NCI-H226 (cell line): ENCODE data around the gene SIGLEC9.

Source experiments
- DNase-seq: peaks from one replicate; pipeline ENCODE4 v3.0.0-alpha.2; 2015

The SIGLEC9 gene

GRCh38 chr19:51147663-51148062 is 23.0 kb downstream of the SIGLEC9 start:
- DNase-seq: no peak

DNA sequence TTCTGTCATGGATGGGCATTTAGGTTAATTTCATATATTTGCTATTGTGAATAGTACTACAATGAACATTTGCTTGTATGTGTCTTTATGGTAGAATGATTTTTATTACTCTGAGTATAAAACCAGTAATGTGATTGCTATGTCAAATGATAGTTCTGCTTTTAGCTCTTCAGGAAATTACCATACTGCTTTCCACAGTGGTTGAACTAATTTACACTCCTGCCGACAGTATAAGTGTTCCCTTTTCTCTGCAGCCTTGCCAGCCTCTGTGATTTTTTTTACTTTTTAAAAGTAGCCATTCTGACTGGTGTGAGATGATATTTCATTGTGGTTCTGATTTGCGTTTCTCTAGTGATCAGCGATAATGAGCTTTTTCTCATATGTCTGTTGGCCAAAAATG is 23.9 kb downstream of the SIGLEC9 start:
- DNase-seq: no peak

GRCh38 chr19:51150627-51151026 is 25.9 kb downstream of the SIGLEC9 start:
- no peak for DNase-seq

DNA sequence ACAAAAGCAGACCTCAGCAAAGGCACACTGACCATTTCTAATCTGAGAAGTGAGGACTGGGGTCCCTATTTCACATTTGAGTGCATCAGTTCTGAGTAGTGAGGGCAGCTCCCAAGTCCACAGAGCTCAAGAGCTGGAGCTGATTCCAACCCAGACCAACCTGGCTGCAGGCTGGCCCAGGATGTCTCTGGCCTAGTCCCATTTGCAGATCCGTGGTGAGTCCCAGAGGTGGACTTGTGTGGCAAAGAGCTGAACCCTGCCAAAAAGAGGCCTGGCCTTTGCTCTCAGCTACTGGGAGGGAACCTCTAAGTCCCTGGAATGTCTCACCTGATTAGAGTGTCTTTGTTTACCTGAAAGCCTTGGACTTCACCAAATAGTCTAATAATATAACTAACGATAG is 32.0 kb downstream of the SIGLEC9 start:
- DNase-seq: no peak

- DNase-seq: no peak
Measured at GRCh38 chr19:51157265-51157664, 32.6 kb downstream of the SIGLEC9 start.

- DNase-seq: no peak
Measured at GRCh38 chr19:51158474-51159129, 33.9 kb downstream of the SIGLEC9 start.

DNA sequence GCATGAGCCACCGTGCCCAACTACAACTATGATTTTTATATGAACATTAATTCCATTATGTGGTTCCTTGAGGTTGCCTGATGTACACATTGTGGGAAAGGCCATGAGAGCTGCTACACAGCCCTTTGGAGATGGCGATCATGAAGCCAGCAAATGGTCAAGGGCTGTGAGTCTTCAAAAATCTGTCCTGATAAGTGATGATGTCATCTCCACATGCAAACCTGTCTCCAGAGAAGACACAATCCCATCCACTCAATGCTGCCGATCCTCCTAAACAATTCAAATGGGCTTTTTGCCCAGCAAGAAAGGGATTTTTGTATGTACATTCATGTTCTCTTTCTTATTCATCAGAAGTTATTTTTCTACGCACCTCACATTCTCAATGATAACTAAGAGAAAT is 35.0 kb downstream of the SIGLEC9 start:
- DNase-seq: no peak

GRCh38 chr19:51161266-51161665 is 36.6 kb downstream of the SIGLEC9 start:
- DNase-seq: no peak

DNA sequence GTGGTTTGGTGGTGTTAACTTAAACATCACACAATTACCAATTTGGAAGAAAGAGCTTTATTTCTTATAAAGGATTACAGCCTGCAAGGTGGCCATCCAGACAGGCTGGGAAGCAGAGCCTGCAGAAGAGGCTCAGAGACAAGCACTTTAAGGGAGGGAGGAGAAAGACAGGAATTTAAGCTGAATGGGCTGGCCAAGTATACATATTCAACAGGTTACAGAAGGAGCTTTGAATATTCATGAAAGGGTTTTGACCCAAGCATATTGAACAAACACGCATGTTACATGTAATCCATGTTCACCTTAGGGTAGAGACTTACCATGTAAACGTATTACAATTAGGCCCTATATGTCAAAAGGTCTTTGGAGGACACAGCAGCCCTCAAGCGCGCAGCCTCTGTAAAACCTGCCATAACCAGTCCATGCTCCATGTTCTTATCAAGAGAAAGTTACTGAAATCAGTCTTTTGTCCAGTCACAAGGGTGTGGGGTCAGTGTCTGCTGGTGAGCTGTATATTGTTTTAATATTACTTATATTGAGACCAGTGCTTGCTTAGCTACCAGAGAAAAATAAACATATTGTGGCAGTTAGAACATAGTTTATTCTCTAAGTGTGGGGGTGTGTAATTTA is 37.3 kb downstream of the SIGLEC9 start:
- no peak for DNase-seq

- DNase-seq: no peak
Measured at GRCh38 chr19:51163257-51163656, 38.6 kb downstream of the SIGLEC9 start.

- DNase-seq: no peak
Measured at GRCh38 chr19:51164215-51164614, 39.5 kb downstream of the SIGLEC9 start.

DNA sequence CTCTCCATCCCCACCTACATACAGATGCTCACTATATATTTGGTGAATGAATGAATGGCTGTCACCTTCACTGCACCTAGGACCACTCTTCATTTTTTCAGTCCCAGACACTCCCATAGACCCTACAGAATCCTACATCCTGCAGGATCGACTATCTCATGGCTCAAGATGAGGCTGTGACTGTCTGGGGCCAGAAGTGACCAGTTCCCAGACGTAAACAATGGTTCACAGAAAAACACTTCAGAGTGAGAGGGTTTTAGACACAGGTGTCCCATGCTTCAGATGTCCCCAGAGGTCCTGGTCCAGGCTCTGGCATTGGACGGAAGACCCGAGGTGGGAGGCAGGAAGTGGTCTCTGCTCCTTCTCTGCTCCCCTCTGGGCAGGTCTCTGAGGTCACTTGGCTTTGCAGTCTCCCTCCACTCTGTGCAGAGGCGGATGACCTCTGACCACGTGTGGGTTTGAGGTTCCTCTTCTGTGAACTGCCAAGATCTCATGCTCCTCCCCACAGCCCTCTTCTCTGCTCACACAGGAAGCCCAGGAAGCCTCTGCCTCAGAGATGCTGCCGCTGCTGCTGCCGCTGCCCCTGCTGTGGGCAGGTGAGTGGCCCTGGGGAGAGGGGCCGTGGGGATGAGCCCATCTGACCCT is 42.3 kb downstream of the SIGLEC9 start:
- no peak for DNase-seq

DNA sequence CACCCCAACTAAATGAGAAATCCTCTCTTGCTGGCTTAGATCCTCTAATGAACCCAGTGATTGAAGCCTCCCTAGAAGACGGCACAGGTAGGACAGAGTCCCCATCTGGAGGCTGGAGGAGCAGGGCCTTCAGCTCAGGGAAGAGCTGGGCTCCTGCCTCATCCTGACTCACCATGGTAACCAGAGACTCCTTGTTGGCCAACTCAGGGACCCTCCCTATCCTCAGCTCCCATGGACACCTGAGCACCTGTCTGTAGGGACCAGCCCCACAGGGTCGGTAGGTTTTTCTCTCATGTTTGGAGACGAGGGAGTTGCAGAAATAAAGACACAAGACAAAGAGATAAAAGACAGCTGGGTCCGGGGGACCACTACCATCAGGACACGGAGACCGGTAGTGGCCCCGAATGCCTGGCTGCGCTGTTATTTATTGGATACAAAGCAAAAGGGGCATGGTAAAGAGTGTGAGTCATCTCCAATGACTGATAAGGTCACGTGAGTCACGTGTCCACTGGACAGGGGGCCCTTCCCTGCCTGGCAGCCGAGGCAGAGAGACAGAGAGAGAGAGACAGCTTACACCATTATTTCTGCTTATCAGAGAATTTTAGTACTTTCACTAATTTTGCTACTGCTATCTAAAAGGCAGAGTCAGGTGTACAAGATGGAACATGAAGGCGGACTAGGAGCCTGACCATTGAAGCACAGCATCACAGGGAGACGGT is 44.0 kb downstream of the SIGLEC9 start:
- no peak for DNase-seq

GRCh38 chr19:51169283-51169918 is 44.7 kb downstream of the SIGLEC9 start:
- peak; percentile 43 for DNase-seq

- DNase-seq: no peak
Measured at GRCh38 chr19:51172223-51172622, 47.5 kb downstream of the SIGLEC9 start.

- no peak for DNase-seq
Measured at GRCh38 chr19:51173681-51174080, 49.0 kb downstream of the SIGLEC9 start.

GRCh38 chr19:51179256-51179655 is 54.5 kb downstream of the SIGLEC9 start:
- DNase-seq: no peak
